ENCODE results near the gene ASB11. TPM values are rescaled to one million over a fixed set of nuclear protein-coding genes. Genes with fewer than 3 reads are reported as not detected.

The ASB11 gene
- total and polyA plus RNA-seq, 2 donors from 2014 or later: 0.41 TPM; not detected in 1

Other genes with a start within 250 kb of the ASB11 start
- gene ASB9, start 45.6 kb downstream of the ASB11 start, total RNA-seq: 2.6 TPM
- 15.7 TPM for gene ASB9, start 45.6 kb downstream of the ASB11 start, polyA plus RNA-seq (ENCODE audit: insufficient read depth, low read depth, low replicate concordance)
- gene PIGA, start 19.9 kb upstream of the ASB11 start, total RNA-seq: 15.5 TPM
- 5.7 TPM for gene PIGA, start 19.9 kb upstream of the ASB11 start, polyA plus RNA-seq (ENCODE audit: insufficient read depth, low read depth, low replicate concordance)
- 1.5 TPM for gene VEGFD, start 68.8 kb upstream of the ASB11 start, total RNA-seq
- gene VEGFD, start 68.8 kb upstream of the ASB11 start, polyA plus RNA-seq (ENCODE audit: insufficient read depth, low read depth, low replicate concordance): 1.2 TPM
- 7.0 TPM for gene PIR, start 177.7 kb upstream of the ASB11 start, total RNA-seq
- gene PIR, start 177.7 kb upstream of the ASB11 start, polyA plus RNA-seq (ENCODE audit: insufficient read depth, low read depth, low replicate concordance): 36.5 TPM
- 1.4 TPM for gene BMX, start 185.2 kb upstream of the ASB11 start, total RNA-seq
- gene BMX, start 185.2 kb upstream of the ASB11 start, polyA plus RNA-seq (ENCODE audit: insufficient read depth, low read depth, low replicate concordance): not detected